Activated CD4-positive, alpha-beta T cell treated with anti-CD3 and anti-CD28 coated beads, Interleukin-2, amount 50 U/mL, for 24 hours (primary cell): Measurements from ENCODE around the gene TRAPPC12.
"Not testable (repeated sequence)": the region's sequence is repeated elsewhere in the genome, so short reads cannot be mapped to it uniquely, and the experiment has no call there.

ENCODE experiments used
- DNase-seq, 2 donors: peaks; one replicate each; pipeline ENCODE4 v3.0.0-alpha.2; 2020; ENCODE audit warnings: low read depth in 1 of 2, low spot score in 1 of 2

The TRAPPC12 gene

DNA sequence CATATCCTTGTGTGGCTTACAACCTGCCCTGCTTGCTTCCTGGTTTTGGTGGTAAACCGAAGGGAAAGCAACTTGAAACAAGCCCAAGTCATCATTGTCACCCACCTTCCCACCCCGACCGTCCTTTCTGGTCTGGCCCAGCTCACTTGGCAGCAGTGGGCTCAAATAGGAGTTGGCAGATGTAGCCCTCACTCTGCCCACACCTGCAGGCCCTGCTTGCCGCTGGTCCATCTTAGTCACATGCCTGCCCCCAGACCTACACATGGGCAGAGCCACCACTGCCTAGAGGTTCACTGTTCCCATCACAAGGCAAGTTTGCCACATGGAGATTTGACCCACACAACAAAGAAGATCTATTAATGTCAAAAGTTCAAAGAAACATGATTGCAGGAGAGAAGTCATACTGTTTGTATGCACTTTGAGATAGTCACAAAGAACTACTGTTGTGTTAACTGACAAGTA is 11.2 kb upstream of the TRAPPC12 start:
- no peak for DNase-seq

- DNase-seq, result not testable (repeated sequence)
Measured at GRCh38 chr2:3369340-3370181, 9.9 kb upstream of the TRAPPC12 start.

GRCh38 chr2:3376821-3377220 is 2.7 kb upstream of the TRAPPC12 start:
- DNase-seq, result no peak

DNA sequence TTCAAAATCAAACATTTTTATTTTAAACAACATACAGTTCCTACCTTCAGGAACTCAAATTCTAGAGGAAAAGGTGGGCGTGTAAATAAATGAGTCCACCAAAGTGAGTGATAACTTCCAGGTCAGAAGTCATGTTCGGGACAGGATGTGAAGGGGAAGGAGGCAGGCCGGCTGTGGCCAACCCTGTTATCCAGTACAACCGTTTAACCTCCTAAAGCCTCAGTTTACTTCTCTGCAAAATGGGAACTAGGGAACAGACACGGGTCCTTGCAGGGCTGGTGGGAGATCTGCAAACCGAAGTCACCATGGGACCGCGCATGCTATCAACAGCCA is 2.2 kb upstream of the TRAPPC12 start:
- peak in 1 of 2 donors; percentile 21 for DNase-seq

GRCh38 chr2:3377612-3378432 is 1.7 kb upstream of the TRAPPC12 start, which contains the start of gene EIPR1:
Gene EIPR1 (minus strand): TSS chr2:3377818. CDS start chr2:3377689, 129 bp downstream.
- DNase-seq, result peak; percentile 84 to 95

GRCh38 chr2:3379339-3379646 is 201 bp upstream of the TRAPPC12 start:
- no peak for DNase-seq

GRCh38 chr2:3386448-3386958 is 7.0 kb downstream of the TRAPPC12 start:
- no peak for DNase-seq

GRCh38 chr2:3387011-3387410 is 7.5 kb downstream of the TRAPPC12 start:
- no peak for DNase-seq

GRCh38 chr2:3387644-3388411 is 8.3 kb downstream of the TRAPPC12 start:
- no peak for DNase-seq

GRCh38 chr2:3388412-3388738 is 8.9 kb downstream of the TRAPPC12 start:
- no peak for DNase-seq

DNA sequence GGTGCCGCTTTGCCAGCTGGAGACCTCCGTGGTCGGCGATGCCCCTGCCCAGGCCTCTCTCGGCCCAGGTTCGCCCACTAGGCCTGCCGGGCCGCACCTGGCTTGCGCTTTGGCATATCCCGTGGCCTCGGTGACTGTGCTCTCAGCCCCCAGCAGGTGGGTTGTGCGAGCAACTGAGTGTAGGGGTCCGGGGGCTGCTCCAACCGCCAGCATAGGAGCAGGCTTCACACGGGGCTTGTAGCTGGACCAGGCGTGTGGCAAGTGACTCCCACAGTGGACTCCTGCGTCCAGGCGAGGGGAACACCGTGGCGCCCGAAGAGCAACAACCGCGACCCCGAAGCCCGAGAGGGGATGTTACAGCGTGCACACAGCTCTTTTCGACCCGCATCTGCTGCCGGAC is 9.7 kb downstream of the TRAPPC12 start:
- no peak for DNase-seq

DNA sequence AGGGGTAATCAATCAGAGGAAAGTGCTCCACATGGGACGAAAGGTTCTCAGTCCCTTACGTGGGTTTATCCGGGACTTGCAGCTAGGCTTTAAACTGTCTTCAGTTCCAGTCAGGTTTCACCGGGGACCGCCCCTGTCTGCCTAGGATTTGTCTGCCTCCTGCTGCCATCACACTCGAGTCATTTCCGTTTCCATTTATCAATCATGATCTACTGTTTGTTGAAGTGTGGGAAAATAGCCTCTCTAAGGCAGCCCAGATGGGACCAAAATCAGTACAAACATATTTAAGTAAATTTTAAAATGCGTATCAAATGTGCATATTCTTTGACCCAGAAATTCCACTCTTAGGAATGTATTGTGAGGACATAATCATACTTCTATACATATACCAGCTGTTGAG is 10.5 kb downstream of the TRAPPC12 start:
- no peak for DNase-seq

GRCh38 chr2:3392216-3392615 is 12.7 kb downstream of the TRAPPC12 start:
- no peak for DNase-seq

GRCh38 chr2:3396920-3397559 is 17.5 kb downstream of the TRAPPC12 start:
- no peak for DNase-seq

DNA sequence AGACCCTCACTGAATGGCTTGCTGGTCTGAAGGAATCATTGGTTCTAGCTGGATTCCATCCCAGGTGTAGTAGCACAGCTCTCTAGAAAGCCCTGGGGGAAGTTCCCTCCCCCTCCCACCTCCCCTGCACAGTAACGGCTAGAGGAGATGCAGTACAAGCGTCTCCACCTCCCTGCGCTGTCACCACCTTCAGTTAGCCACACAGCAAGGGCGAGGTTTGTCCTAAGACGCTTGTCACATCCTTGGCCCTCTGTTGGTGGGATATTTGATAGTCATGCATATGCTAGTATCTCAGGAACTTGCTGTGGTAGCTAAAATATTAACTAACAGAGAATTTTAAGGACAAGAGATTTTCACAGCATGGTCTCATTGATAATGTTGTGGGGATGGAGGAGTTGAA is 19.4 kb downstream of the TRAPPC12 start:
- no peak for DNase-seq

- no peak for DNase-seq
Measured at GRCh38 chr2:3399381-3399780, 19.9 kb downstream of the TRAPPC12 start.

DNA sequence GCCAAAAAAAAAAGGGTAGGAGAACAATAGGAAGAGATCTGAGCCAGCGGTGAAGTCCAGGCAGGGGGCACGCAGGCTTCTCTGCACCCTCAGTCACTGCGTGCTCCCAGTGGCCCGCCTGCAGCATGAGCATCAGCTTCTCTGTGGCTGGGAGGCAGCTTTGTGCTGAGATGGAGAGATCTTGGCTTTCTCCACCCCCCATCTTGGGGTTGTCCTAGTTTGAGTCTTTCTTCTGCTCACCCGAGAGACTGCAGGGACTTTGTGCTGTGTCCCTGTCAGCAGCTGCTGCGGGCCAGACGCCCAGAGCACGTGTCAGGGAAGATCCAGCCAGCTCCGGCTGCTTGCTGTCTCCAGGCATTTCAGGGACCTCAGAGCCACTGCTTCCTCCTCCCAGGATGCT is 20.3 kb downstream of the TRAPPC12 start:
- no peak for DNase-seq

DNA sequence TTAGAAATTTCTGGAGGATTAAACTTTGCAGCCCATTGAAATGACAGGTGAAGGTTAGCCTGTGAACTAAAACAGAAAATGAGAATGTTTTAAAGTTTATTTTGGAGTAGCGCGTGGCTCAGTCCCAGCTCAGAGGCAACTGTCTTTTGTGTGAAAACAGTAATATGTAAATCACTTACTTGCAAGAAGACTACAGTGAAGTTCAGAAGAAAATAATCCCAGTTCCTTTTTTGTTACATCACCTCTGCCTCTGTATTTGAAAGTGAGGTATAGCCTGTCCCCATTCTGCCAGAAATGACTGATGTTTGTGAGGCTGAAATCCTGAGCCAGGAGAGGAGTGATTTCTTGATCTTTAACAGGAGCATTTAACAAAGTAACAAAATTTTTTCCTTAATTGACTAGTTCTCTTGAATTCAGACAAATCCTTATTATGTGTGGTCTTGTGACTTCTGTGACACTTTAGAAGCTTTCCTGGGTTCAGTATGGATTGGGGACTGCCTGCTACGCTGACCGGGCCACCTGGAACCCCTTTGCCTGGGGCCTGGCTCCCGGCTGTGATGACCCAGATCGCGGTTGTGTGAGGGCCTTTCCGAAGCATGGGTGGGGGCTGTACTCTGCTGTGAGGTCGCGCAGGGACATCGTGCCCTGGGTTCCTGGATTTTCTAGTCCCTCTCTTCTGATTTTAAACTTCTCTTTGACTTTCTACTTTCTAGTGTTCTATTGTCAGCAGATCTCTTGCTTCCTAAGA is 24.3 kb downstream of the TRAPPC12 start:
- DNase-seq, result no peak

GRCh38 chr2:3404349-3404894 is 24.9 kb downstream of the TRAPPC12 start:
- DNase-seq, result no peak

DNA sequence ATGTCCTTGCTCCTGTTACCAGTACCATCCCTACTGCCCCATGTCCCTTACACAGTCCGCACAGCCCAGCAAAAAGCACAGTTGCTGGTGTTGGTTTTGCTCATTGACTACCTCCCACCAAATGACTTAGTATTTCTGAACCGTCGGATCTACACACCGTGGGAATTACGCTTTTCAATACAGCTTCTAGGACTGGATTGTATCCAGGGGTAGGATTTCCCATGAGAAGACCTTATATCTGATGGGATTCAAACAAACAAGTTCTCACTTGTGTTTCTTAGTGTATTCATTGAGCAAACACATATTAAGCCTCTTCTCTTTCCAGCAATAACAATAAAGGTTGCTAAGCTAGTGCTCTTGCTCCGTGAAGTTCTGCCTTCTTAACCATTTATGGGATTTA is 25.8 kb downstream of the TRAPPC12 start:
- no peak for DNase-seq
